Breast epithelium (tissue), 3 donors: Measurements from ENCODE around the gene CEP250.

Source experiments
- POLR2AphosphoS5 ChIP-seq, 3 donors: sonication (generic); formaldehyde crosslinking; IDR thresholded peaks; one replicate each; pipeline ENCODE4 v1.6.1; 2017; ENCODE audit warnings: antibody characterized with exemption in 3 of 3
- TF ChIP-seq, protein P1 (sequence below), 3 donors: fragments of 450-650 bp; IDR thresholded peaks; one replicate each; pipeline ENCODE4 v1.5.1; 2016 to 2017; ENCODE audit warnings: antibody characterized with exemption in 3 of 3, mild to moderate bottlenecking in 3 of 3, moderate library complexity in 3 of 3

DNA sequence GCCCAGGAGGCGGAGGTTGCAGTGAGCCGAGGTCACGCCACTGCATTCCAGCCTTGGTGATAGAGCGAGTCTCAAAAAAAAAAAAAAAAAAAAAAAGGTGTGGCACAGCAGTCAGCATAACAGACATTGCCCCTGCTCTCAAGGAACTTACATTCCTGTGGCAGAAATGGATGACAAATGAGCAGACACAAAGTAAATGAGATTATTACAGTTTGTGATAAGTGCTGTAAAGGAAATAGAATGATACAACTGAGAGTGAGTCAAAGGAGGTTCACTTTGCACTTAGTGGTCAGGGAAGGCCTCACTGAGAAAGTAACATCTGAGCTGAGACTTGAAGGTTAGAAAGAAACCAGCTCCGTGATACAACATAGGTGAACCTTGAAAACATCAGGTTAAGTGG is 36.4 kb downstream of the CEP250 start:
- TF ChIP-seq, protein P1, sequence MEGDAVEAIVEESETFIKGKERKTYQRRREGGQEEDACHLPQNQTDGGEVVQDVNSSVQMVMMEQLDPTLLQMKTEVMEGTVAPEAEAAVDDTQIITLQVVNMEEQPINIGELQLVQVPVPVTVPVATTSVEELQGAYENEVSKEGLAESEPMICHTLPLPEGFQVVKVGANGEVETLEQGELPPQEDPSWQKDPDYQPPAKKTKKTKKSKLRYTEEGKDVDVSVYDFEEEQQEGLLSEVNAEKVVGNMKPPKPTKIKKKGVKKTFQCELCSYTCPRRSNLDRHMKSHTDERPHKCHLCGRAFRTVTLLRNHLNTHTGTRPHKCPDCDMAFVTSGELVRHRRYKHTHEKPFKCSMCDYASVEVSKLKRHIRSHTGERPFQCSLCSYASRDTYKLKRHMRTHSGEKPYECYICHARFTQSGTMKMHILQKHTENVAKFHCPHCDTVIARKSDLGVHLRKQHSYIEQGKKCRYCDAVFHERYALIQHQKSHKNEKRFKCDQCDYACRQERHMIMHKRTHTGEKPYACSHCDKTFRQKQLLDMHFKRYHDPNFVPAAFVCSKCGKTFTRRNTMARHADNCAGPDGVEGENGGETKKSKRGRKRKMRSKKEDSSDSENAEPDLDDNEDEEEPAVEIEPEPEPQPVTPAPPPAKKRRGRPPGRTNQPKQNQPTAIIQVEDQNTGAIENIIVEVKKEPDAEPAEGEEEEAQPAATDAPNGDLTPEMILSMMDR (IDR thresholded peaks at IDR 0.05): no peak
- TF ChIP-seq POLR2AphosphoS5 (IDR thresholded peaks at IDR 0.05): no peak
